IMR-90 (cell line): ENCODE results near the gene RNF175. TPM values are rescaled to one million over a fixed set of nuclear protein-coding genes. Genes with fewer than 3 reads are reported as not detected.

Experiments
- ATAC-seq: fragments of 200-7000 bp; cut with Tn5 transposase; 2 replicates; pipeline ENCODE4 v1.9.1; 2020; ENCODE audit warnings: low read depth, mild to moderate bottlenecking, moderate library complexity
- BruUV-seq: library from RNA; stranded (reverse); fragments of 400-500 nt; replicated peaks from 2 replicates; lab custom pipeline; 2021; lab: Mats Ljungman, UMichigan
- CTCF ChIA-PET: fragments of 300-600 bp; formaldehyde crosslinking; extraction: SDS; loops from one replicate; lab custom pipeline; 2021; ENCODE audit warnings: antibody characterized with exemption; lab: Yijun Ruan, JAX
- POLR2A ChIA-PET: fragments of 300-600 bp; sonication (Branson Sonifier 250); formaldehyde crosslinking; loops from one replicate; lab custom pipeline; 2022; ENCODE audit warnings: antibody characterized with exemption; ENCODE audit not compliant: unreplicated experiment; lab: Charles Lee
- DNase-seq: peaks from one replicate; pipeline ENCODE4 v3.0.0; 2013
- H2AFZ ChIP-seq: replicated peaks from 2 replicates; pipeline ENCODE3; 2013; ENCODE audit warnings: low read length, mild to moderate bottlenecking; ENCODE audit not compliant: poor library complexity
- H2AK5ac ChIP-seq: 2 replicates; pipeline ENCODE4 v1.6.1; 2013; ENCODE audit warnings: low read depth, low read length, inconsistent platforms
- H2AK9ac ChIP-seq: replicated peaks from 2 replicates; pipeline ENCODE3; 2013; ENCODE audit warnings: mild to moderate bottlenecking, low read depth, low read length, moderate library complexity; ENCODE audit not compliant: poor library complexity
- H2BK120ac ChIP-seq: 2 replicates; pipeline ENCODE4 v1.6.1; 2013; ENCODE audit warnings: low read depth, low read length, inconsistent platforms
- H2BK15ac ChIP-seq: 3 replicates; pipeline ENCODE4 v1.6.1; 2013; ENCODE audit warnings: low read depth, low read length, inconsistent platforms
- H2BK20ac ChIP-seq: 2 replicates; pipeline ENCODE4 v1.6.1; 2013; ENCODE audit warnings: low read depth, mild to moderate bottlenecking, inconsistent platforms, low read length, moderate library complexity
- H2BK5ac ChIP-seq: 2 replicates; pipeline ENCODE4 v1.6.1; 2013; ENCODE audit warnings: mild to moderate bottlenecking, low read depth, low read length, inconsistent platforms; ENCODE audit not compliant: poor library complexity, severe bottlenecking
- H3K14ac ChIP-seq: replicated peaks from 2 replicates; pipeline ENCODE4 v1.6.1; 2013; ENCODE audit warnings: low read depth, low read length, inconsistent platforms
- H3K18ac ChIP-seq: 2 replicates; pipeline ENCODE4 v1.6.1; 2013; ENCODE audit warnings: low read depth, low read length, control low read depth
- H3K23ac ChIP-seq: 2 replicates; pipeline ENCODE4 v1.6.1; 2013; ENCODE audit warnings: low read depth, low read length, inconsistent platforms
- H3K27ac ChIP-seq: 2 replicates; pipeline ENCODE4 v1.5.1; 2013; ENCODE audit warnings: mild to moderate bottlenecking, control low read depth, low read length; ENCODE audit not compliant: insufficient read depth
- H3K27me3 ChIP-seq: 2 replicates; pipeline ENCODE4 v1.6.1; 2013; ENCODE audit warnings: low read length; ENCODE audit not compliant: control insufficient read depth, insufficient read depth
- H3K36me3 ChIP-seq: 2 replicates; pipeline ENCODE4 v1.6.1; 2013; ENCODE audit warnings: low read length, mixed read lengths; ENCODE audit not compliant: control insufficient read depth, insufficient read depth
- H3K4ac ChIP-seq: 2 replicates; pipeline ENCODE4 v1.6.1; 2013; ENCODE audit warnings: low read depth, low read length, inconsistent platforms
- H3K4me1 ChIP-seq: 2 replicates; pipeline ENCODE4 v1.6.1; 2013; ENCODE audit warnings: low read length, mixed read lengths; ENCODE audit not compliant: control insufficient read depth, insufficient read depth
- H3K4me2 ChIP-seq: 2 replicates; pipeline ENCODE4 v1.6.1; 2013; ENCODE audit warnings: low read depth, mild to moderate bottlenecking, control low read depth, low read length, moderate library complexity
- H3K4me3 ChIP-seq: 2 replicates; pipeline ENCODE4 v1.5.1; 2013; ENCODE audit warnings: low read depth, mild to moderate bottlenecking, control low read depth, low read length, moderate library complexity; ENCODE audit not compliant: insufficient read depth
- H3K56ac ChIP-seq: 2 replicates; pipeline ENCODE4 v1.6.1; 2013; ENCODE audit warnings: low read length, inconsistent platforms; ENCODE audit not compliant: insufficient read depth; ENCODE audit errors: extremely low read depth
- H3K79me1 ChIP-seq, 2 experiments: 2 replicates each; pipeline ENCODE4 v1.6.1; 2013; ENCODE audit warnings: low read length in 2 of 2, inconsistent platforms in 1 of 2, low read depth in 1 of 2
- H3K9ac ChIP-seq: 2 replicates; pipeline ENCODE4 v1.6.1; 2013; ENCODE audit warnings: low read depth, low read length, control low read depth
- H3K9me1 ChIP-seq: 2 replicates; pipeline ENCODE4 v1.6.1; 2013; ENCODE audit warnings: low read length, inconsistent platforms; ENCODE audit not compliant: insufficient read depth
- H3K9me3 ChIP-seq: 2 replicates; pipeline ENCODE4 v1.6.1; 2013; ENCODE audit warnings: low read length; ENCODE audit not compliant: control insufficient read depth, insufficient read depth
- H4K20me1 ChIP-seq: 2 replicates; pipeline ENCODE4 v1.6.1; 2013; ENCODE audit warnings: low read length, inconsistent platforms; ENCODE audit not compliant: insufficient read depth
- H4K5ac ChIP-seq: 2 replicates; pipeline ENCODE4 v1.6.1; 2013; ENCODE audit warnings: mild to moderate bottlenecking, low read depth, low read length, control low read depth
- H4K8ac ChIP-seq, 2 experiments: 2 replicates each; pipeline ENCODE4 v1.6.1; 2013; ENCODE audit warnings: low read depth in 2 of 2, low read length in 2 of 2, control low read depth in 1 of 2, inconsistent platforms in 1 of 2
- H4K91ac ChIP-seq: 2 replicates; pipeline ENCODE4 v1.6.1; 2013; ENCODE audit warnings: low read depth, low read length, inconsistent platforms; ENCODE audit not compliant: insufficient read depth
- CEBPB ChIP-seq: IDR thresholded peaks from 2 replicates; pipeline ENCODE4 v1.6.1; 2012; ENCODE audit warnings: low read depth, low read length, improper control_type of control experiment
- CHD1 ChIP-seq: IDR thresholded peaks from 2 replicates; pipeline ENCODE4 v1.6.1; 2012; ENCODE audit warnings: low read depth, low read length, improper control_type of control experiment
- MAFK ChIP-seq: IDR thresholded peaks from 2 replicates; pipeline ENCODE4 v1.6.1; 2012; ENCODE audit warnings: low read depth, low read length, improper control_type of control experiment
- MAZ ChIP-seq: IDR thresholded peaks from 2 replicates; pipeline ENCODE4 v1.6.1; 2012; ENCODE audit warnings: low read depth, mild to moderate bottlenecking, low read length, improper control_type of control experiment, moderate library complexity, borderline replicate concordance
- MXI1 ChIP-seq: IDR thresholded peaks from 2 replicates; pipeline ENCODE4 v1.6.1; 2012; ENCODE audit warnings: low read depth, mild to moderate bottlenecking, low read length, moderate library complexity, borderline replicate concordance
- RAD21 ChIP-seq: IDR thresholded peaks from 2 replicates; pipeline ENCODE4 v1.6.1; 2012; ENCODE audit warnings: low read length, improper control_type of control experiment
- RCOR1 ChIP-seq: IDR thresholded peaks from 2 replicates; pipeline ENCODE4 v1.6.1; 2012; ENCODE audit warnings: mild to moderate bottlenecking, low read length, improper control_type of control experiment; ENCODE audit not compliant: insufficient replicate concordance
- RFX5 ChIP-seq: IDR thresholded peaks from 2 replicates; pipeline ENCODE4 v1.8.0; 2012; ENCODE audit warnings: low read depth, mild to moderate bottlenecking, low read length, moderate library complexity
- WGBS, 2 experiments: methylation state at CpG; one replicate each; pipeline versions ENCODE4 v1.1.5 to v1.1.7; 2013; ENCODE audit warnings: missing lambda C conversion rate in 2 of 2; ENCODE audit not compliant: insufficient read length in 1 of 2; ENCODE audit errors: extremely low coverage in 2 of 2; 5-methylcytosine and 5-hydroxymethylcytosine counted together
- dilution Hi-C: fragments of 300-500 bp; cut with HindIII; formaldehyde crosslinking; loops from one replicate; pipeline ENCODE4 v1.14.3; 2018; ENCODE audit warnings: low sequenced_read_pairs; ENCODE audit not compliant: unreplicated experiment
- in situ Hi-C: fragments of 300-500 bp; cut with MboI; formaldehyde crosslinking; loops from 3 replicates; pipeline ENCODE4 v1.14.3; 2019; ENCODE audit warnings: low sequenced_read_pairs, inconsistent platforms, mixed read lengths
- intact Hi-C: fragments of 100-400 bp; cut with micrococcal nuclease; formaldehyde crosslinking; loops from 2 replicates; pipeline ENCODE4 v1.10.0; 2022
- polyA plus RNA-seq, 3 experiments: library from polyadenylated mRNA; depleted of rRNA; stranded (reverse); fragments of >200 nt; gene quantifications; 2 replicates each; pipeline ENCODE4 v1.2.3, GENCODE V29; 2012; ENCODE audit warnings: low replicate concordance in 1 of 3
- total RNA-seq: library from RNA; depleted of rRNA; stranded (reverse); fragments of >200 nt; gene quantifications from 2 replicates; pipeline ENCODE4 v1.2.3, GENCODE V29; 2012
- TF ChIP-seq, protein P1 (sequence below): fragments of 150-350 bp; IDR thresholded peaks from 2 replicates; pipeline ENCODE4 v1.6.1; 2016; ENCODE audit warnings: low read depth, mild to moderate bottlenecking, low read length, moderate library complexity, borderline replicate concordance

RNF175 gene
- total and polyA plus RNA-seq, 2 of the 4 experiments (the other 2 are of a cell fraction), result not detected

DNA sequence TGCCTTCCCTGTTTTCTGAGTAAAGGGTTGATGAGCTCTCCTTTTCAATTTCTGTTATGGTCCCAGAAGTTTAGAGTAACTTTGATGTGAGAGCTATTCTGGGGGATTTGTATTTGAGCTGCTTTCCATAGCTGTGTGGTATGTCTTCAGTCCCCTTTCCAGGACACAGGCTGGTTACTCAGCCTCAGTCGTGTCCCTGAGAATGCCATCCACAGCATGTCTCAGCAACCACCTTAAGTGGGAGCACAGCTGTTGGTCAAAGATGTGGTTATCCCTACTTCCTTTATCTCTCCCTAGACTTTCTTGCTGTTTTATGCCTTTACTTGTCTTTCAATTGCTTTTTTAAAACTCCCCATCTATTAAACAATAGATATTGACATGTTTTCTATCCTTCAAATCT lies 37.8 kb downstream of the RNF175 start:
- Histone ChIP-seq H3K27ac (no peak overlapping the region), H4K8ac (no peak overlapping the region), H3K27me3 (no peaks in the 10 kb centered on the region), H4K91ac (no peak overlapping the region), H3K9me1 (no peaks in the 10 kb centered on the region), H2AK9ac (no peak overlapping the region), H3K4ac (no peak overlapping the region), H3K14ac (no peak overlapping the region), H3K9ac (no peak overlapping the region), H3K18ac (no peak overlapping the region), H4K20me1 (no peaks in the 10 kb centered on the region), H3K4me3 (no peak overlapping the region), H2BK15ac (no peak overlapping the region), H2AK5ac (no peak overlapping the region), H2BK20ac (no peak overlapping the region), H2BK5ac (no peak overlapping the region), H3K23ac (no peak overlapping the region), H3K36me3 (no peaks in the 10 kb centered on the region), H3K9me3 (no peaks in the 10 kb centered on the region), H2BK120ac (no peak overlapping the region), H3K4me2 (no peak overlapping the region), H2AFZ (no peak overlapping the region), H3K56ac (no peak overlapping the region), H4K5ac (no peak overlapping the region), H3K4me1 (no peaks in the 10 kb centered on the region), H3K79me1 (no peaks in the 10 kb centered on the region)
- no TSS peak for BruUV-seq
- ChIA-PET CTCF (interaction anchor here (0.6 kb wide), 1 partner anchor 876 kb away, joined by 4 read pairs; no protein-coding TSS in a partner anchor), POLR2A (no interaction called here)
- TF ChIP-seq MAZ, result no peak
- TF ChIP-seq MAFK, result no peak
- TF ChIP-seq CEBPB, result no peak
- no peak for TF ChIP-seq CHD1
- TF ChIP-seq, protein P1, sequence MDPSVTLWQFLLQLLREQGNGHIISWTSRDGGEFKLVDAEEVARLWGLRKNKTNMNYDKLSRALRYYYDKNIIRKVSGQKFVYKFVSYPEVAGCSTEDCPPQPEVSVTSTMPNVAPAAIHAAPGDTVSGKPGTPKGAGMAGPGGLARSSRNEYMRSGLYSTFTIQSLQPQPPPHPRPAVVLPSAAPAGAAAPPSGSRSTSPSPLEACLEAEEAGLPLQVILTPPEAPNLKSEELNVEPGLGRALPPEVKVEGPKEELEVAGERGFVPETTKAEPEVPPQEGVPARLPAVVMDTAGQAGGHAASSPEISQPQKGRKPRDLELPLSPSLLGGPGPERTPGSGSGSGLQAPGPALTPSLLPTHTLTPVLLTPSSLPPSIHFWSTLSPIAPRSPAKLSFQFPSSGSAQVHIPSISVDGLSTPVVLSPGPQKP, result no peak
- no peak for TF ChIP-seq RCOR1
- no peak for TF ChIP-seq RFX5
- TF ChIP-seq RAD21, result no peak
- TF ChIP-seq MXI1, result no peak
- DNase-seq (no peak), ATAC-seq (no peak)
- intact Hi-C loops (no loop called here), in situ Hi-C loops (no loop called here), dilution Hi-C loops (no loop called here)
- WGBS, 2 experiments, result no CpG with 5 or more reads among the region's 1 CpG
